Measurements from ENCODE around the gene USP8.
"Not testable (repeated sequence)": the region's sequence is repeated elsewhere in the genome, so short reads cannot be mapped to it uniquely, and the experiment has no call there.

The USP8 gene

DNA sequence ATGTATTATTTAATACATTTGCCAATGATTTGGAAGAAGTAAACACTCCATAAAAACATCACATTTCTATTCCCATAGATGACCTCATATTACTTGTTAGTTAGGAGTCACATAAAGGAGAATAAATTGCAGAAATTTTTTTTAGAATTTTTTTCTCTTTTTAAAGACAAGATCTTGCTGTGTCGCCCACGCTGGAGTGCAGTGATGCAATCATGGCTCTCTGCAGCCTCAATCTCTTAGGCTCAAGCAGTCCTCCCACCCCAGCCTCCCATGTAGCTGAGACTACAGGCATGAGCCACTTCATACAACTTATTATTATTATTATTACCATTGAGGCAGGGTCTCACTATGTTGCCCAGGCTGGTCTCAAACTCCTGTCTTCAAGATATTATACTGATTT lies 12.3 kb upstream of the USP8 start:
- no peak for DNase-seq (ENCODE audit: low spot score)
- TF ChIP-seq, protein P1, sequence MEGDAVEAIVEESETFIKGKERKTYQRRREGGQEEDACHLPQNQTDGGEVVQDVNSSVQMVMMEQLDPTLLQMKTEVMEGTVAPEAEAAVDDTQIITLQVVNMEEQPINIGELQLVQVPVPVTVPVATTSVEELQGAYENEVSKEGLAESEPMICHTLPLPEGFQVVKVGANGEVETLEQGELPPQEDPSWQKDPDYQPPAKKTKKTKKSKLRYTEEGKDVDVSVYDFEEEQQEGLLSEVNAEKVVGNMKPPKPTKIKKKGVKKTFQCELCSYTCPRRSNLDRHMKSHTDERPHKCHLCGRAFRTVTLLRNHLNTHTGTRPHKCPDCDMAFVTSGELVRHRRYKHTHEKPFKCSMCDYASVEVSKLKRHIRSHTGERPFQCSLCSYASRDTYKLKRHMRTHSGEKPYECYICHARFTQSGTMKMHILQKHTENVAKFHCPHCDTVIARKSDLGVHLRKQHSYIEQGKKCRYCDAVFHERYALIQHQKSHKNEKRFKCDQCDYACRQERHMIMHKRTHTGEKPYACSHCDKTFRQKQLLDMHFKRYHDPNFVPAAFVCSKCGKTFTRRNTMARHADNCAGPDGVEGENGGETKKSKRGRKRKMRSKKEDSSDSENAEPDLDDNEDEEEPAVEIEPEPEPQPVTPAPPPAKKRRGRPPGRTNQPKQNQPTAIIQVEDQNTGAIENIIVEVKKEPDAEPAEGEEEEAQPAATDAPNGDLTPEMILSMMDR (IDR thresholded peaks at IDR 0.05; ENCODE audit: extremely low read depth, missing control alignments), result no peak

DNA sequence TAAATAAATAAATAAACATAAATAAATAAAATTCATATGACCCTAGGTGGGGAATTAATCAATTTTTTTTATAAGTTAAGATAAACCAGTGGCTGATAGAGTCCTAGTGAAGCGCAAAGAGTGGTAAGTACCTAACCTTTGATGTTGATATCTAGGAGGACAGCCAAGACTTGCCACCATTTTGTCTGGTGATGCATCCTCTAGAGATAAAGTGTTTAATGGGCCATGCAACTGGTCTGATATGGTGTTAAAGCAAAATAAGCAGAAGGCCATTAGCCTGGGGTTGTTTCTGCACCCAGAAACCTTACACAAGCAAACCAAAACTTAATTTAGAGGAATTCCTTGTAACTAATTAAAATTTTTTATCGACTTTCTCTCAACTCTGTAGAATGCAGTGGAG lies 9.6 kb upstream of the USP8 start:
- TF ChIP-seq, protein P1 (IDR thresholded peaks at IDR 0.05; ENCODE audit: extremely low read depth, missing control alignments), result no peak
- no peak for DNase-seq (ENCODE audit: low spot score)

DNA sequence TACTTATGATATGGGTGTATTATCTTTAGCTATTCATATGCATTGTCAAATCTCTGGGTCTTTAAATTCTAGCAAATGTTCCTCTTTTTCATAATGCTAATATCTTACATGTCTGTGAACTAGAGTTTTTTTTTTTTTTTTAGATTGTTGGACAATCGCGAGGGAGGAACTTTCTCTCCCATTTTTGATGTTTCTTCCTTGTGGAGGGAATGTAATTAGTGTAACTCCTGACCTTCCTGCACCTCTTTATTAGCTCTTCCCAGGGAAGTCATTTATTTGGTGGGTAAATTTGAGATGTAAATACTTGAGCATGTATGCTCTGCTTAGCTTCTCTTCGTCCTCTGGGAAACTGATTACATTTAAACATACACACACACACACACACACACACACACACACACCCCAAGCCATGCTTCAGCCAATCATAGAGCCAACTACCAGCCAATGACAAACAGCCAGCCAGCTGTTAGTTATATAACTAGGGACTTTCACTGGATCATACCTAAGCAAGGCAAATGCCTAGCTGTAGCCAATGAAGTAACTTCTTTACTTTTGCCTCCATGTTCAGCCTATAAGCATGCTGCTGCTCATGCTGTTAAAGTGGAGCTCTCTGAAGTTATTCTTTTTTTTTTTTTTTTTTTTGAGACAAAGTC lies 8.3 kb upstream of the USP8 start:
- TF ChIP-seq, protein P1 (IDR thresholded peaks at IDR 0.05; ENCODE audit: extremely low read depth, missing control alignments), result no peak
- DNase-seq (ENCODE audit: low spot score), result no peak

DNA sequence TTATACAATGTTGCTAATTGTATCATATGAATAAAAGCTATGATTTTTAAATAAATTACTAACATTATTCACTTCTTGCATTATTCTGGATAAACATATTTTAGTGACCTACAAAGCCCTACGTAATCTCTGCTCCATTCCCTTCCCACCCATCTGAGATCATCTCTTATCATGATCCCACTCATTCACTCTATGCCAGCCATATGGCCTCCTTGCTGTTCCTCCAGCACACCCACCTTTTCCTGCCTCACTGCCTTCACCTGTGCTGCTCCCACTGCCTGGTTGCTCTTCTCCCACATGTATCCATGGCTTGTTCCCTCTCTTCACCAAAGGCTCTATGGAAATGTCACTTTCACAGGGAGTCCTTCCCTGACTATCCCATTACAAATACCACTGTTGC lies 7.3 kb upstream of the USP8 start:
- TF ChIP-seq, protein P1 (IDR thresholded peaks at IDR 0.05; ENCODE audit: extremely low read depth, missing control alignments), result no peak
- DNase-seq (ENCODE audit: low spot score), result no peak

DNA sequence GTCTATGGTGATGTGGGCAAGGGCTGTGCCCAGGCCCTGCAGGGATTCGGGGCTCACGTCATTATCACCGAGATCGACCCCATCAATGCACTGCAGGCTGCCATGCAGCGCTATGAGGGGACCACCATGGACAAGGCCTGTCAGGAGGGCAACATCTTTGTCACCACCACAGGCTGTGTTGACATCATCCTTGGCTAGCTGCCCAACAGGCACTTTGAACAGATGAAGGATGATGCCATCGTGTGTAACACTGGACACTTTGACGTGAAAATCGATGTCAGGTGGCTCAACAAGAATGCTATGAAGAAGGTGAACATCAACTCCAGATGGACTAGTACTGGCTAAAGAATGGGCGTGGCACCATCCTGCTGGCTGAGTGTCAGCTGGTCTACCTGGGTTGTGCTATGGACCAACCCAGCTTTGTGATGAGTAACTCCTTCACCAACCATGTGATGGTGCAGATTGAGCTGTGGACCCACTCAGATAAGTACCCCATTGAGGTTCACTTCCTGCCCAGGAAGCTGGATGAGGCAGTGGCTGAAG lies 6.1 kb upstream of the USP8 start:
- TF ChIP-seq, protein P1 (IDR thresholded peaks at IDR 0.05; ENCODE audit: extremely low read depth, missing control alignments), result no peak
- DNase-seq (ENCODE audit: low spot score), result no peak

DNA sequence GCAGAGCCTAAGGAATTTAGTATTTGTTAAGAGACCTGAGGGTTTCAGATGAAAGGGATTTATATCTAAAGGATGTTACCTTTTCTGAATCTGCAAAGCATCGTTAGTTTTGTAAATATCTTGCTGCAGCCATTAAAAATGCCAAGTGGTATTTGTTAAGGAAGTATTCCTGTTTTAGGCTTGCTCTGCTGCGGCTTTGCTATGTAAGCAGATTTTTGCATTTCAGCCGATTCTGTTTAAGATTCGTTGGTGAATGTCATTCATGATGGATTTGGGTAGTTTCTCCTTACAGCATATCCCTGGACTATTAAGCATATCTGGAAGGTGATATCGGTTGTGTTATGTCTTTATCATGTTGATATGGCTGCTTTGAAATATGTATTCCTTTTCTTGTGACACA lies 1.0 kb downstream of the USP8 start:
- TF ChIP-seq, protein P1 (IDR thresholded peaks at IDR 0.05; ENCODE audit: extremely low read depth, missing control alignments), result no peak
- no peak for DNase-seq (ENCODE audit: low spot score)

DNA sequence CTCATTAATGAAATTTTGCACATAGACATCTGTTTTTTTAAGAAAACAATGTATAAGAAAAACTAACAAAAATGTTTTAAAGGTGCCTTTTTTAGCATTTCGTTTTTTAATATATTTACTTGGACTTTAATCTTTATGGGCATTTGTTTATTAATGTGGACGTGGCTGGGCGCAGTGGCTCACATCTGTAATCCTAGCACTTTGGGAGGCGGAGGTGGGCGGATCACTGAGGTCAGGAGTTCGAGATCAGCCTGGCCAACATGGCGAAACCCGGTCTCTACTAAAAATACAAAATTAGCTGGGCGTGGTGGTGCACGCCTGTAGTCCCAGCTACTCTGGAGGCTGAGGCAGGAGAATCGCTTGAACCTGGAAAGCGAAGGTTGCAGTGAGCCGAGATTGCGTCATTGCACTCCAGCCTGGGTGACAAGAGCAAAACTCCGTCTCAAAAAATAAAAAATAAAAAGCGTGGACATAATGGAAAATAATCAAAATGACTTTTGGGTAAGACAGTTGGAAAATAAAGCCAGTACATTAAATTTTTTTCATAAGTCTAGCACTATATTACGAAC lies 1.6 kb downstream of the USP8 start:
- DNase-seq (ENCODE audit: low spot score), result not testable (repeated sequence)

DNA sequence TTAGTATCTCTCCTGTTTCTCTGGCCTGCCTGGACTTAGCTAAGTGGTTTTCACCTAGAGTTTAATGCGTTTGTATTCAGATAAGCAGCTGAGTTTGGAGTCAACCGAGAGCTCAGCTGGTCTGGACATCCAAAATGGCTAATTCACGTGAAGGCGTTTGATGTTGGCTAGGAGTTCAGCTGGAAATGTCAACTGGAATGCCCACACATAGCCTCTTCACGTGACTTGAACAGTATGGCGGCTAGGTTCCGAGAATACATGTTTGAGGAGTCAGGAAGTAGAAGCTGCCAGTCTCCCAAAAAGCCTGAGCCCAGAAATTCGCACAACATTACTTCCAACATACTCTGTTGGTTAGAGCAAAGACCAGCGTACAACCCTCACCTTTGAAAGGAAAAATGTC lies 2.2 kb downstream of the USP8 start:
- TF ChIP-seq, protein P1 (IDR thresholded peaks at IDR 0.05; ENCODE audit: extremely low read depth, missing control alignments), result no peak
- DNase-seq (ENCODE audit: low spot score), result no peak

All from GM20000 (cell line).